Measurements from ENCODE around the gene GTPBP1.

GTPBP1 gene

DNA sequence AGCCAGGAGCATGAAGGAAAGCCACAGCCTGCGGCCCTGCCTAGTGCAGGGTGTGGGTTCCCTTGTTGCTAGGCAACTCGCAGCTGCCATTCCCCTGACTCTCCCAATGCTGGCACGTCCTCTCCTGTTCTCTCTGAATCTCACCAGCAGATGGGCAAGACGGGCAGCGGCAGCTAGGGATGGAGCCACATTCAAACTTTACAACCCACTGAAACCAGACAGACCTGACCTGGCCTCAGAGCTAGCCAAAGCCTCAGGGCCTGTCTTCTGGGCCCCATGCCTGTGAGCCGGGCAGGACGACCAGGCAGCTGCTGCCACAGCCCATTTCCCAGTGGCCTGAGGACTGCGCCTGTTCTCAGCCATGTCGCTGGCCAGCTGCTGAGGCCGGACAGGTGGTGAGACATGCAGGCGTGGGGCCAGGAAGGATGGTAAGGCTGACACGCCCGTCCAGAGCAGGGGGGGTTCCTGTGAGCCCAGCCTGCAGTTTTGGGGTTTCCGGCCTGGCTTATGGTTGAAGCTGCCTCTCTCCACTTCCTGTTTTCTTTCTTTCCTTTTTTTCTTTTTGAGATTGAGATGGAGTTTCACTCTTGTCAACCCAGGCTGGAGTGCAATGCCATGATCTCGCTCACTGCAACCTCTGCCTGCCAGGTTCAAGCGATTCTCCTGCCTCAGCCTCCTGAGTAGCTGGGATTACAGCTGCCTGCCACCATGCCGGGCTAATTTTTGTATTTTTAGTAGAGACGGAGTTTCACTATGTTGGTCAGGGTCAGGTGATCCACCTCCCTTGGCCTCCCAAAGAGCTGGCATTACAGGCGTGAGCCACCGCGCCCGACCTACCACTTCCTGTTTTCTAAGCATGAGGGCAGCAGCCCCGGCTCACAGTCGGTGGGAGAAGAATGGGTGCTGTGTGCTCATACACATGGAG, 45.9 kb downstream of the GTPBP1 start:
- no peak for DNase-seq
- intact Hi-C loops (cut with DNase I) = loop anchor here (5.0 kb wide), 1 partner anchor 44 kb away; the partner anchor contains the start of gene GTPBP1

DNA sequence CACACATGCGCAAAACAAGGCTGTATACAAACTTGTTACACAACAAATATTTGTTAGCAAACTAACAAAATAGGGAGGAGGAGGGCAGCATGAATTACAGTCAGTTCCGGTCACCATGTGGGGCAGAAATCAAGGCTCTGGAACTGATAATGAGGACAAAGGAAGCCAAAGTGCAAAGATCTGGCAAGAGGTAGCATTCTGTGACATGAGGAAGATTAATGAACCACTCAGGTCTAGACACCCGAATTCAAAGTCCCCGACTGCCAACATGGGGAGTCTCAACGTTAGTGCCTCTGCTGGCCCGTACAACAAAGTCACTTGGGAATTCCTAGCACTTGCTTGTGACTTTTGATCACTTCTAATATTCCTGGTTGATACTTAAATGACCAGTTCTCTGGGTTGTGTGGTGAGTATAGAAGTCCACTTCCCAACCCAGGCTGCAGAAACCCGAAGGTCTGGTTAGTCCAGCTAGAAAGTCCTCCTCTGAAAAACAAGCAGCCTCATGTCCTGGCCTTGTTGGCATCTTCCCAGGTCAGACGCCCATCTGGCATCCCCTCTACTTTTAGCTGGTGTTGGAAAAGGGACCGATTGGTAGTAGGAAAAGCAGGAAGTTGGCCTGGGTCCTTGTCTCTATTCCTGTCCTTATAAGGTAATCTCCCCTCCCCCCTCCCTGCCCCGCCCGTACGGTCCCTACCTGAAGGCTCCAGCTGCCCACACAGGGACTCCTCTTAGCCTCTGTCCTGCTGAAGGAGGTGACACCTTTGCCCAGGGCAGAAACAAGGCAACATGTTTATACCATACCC, 48.4 kb downstream of the GTPBP1 start:
- peak in 27 of 42 donors; percentile 44 to 88 (median 65) for DNase-seq
- intact Hi-C loops (cut with DNase I) = loop anchor here (5.0 kb wide), 1 partner anchor 47 kb away; the partner anchor contains the start of gene GTPBP1

DNA sequence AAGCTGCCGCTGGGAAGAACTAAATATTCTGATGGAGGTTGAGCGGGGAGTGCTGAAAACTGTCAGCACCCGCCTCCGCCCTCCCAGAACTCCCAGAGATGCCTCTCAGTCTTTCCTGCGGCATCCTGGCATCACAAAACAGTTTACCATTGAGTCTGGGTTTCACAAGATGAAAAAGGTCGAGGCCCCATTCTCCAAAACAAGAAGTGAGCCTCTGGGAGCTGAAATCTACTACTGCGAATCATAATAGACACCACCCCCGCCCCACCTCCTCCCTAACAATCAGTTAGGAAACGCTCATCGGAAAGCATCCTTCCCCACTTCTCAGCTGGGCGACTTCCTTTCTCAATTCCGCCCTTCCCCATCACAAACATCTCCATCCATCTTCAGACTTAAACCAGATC, 49.0 kb downstream of the GTPBP1 start:
- intact Hi-C loops (cut with DNase I) = loop anchor here (5.0 kb wide), 1 partner anchor 47 kb away; the partner anchor contains the start of gene GTPBP1

DNA sequence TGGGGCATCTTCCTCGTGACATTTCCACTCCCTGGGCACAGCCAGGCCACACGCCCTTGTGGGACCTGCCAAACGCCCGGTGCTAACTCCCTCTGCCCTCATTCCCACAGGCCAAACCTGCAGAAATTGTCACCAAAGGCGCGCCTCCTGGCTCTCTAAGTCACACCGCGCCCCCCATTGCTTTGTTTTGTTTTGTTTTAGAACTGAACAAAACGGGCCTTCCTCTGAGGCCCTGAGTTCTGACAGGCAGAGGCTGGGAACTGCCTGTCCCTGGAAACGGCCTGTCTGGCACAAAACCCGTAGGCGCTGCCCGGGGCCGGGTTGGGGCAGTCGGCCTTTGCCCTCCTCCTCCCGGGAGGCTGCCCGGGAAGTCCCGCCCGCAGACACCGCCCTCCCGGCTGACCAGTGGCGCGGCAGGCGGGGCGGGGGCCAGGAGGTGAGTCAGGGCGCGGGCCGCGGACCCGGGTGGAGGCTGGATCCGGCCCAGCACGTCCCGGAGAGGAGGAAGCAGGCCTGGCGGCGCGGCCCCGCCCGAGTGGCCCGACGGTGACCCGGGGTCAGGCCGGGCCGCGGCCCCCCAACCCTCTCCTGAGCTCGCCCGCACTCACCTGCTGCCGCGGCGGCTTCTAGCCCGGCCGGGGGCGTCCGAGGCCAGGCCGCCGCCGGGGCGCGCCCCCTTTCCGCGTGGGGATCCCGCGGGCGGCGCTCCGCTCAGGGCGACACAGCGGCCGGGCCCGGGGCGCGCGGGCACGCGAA, 49.6 kb downstream of the GTPBP1 start:
- intact Hi-C loops (cut with DNase I) = no loop called here
- peak; percentile 68 to 96 (median 89) for DNase-seq

More for the DNA sequence above, 49.0 kb downstream of the GTPBP1 start:
- peak in 26 of 42 donors; percentile 31 to 83 (median 63) for DNase-seq

DNA sequence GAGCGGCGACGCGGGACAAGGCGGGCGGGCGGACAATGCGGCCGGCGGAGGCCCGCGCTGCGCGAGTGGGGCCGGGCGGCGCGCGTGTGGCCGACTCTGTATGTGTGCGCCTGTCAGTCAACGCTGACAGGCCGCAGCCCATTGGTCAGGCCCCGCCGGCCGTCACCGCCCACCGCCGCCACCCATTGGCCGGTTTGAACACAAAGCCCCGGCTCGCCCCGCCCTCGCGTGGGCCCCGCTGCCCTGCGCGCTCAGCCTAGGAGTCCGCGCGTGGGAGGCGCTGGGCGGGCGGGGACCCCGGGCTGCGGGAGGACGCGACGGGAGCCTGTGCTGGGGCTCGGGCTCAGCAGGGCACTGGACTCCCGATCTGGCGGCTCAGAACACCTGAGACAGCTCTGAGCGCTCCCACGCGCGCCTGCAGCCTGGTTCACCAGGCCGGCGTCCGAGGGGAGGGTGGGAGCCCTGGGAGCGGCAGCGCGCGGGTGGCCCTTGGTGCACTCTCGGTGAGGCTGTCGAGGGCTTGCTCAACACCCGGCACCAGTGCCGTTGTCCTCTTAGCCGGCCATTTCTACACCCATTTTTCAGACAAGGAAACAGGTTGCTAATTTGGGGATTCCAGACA, 50.3 kb downstream of the GTPBP1 start, which contains the start of gene SUN2:
SUN2 (minus strand) TSS at position 88 of the 622 bp plus-strand sequence. CDS start 3,370 bp downstream, outside the sequence.
- intact Hi-C loops (cut with DNase I) = no loop called here
- peak; percentile 95 to 99 (median 98) for DNase-seq

DNA sequence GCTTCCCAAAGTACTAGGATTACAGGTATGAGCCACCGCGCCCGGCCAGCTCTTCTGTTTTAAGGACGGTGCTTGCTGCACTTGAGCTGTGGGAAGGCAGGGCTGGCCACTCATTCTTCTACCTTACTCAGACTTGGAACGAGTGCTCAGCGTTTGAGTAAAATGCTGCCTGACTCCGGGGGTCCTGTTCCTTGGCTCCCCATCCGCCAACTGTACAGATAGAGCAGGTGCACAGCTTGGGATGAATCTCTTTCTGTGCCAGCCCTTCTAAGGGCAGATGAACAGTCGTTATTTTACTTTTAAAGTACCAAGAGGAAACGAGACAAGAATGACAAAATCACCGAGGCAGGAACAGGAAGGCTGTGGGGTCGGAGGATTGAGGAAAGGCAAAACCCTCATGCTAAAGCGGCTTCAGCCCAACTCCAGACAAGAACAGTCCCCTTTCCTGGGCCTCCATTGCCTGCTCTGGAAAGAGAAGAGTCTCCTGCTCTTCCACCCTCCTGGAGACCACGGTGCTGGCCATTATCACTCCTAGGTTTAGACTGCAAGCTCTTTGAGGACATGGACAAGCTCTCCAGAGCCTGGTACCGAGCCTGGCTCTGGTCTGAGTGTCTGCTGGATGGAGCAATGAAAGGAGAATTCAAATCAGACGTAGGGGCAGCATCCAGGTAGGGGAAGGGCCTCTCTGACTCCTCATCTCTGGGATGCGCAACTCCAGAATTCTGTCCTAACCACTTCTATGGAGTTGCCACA, 51.1 kb downstream of the GTPBP1 start:
- peak in 2 of 42 donors; percentile 45 for DNase-seq
- intact Hi-C loops (cut with DNase I) = no loop called here

DNA sequence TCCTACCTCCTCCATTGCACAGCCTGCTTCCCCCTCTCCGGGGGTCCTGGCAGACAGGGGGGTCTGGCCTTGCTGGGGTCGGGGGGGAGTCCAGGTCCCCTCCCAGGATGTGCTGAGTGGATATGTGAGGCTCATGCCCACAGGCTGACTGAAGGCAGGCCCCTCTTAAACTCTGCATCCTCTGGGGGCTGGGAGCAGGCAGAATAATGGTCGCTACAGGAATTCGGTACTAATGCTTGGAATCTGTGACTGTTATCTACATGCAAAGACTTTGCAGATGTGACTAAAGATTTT, 51.7 kb downstream of the GTPBP1 start:
- intact Hi-C loops (cut with DNase I) = no loop called here
- DNase-seq = no peak

DNA sequence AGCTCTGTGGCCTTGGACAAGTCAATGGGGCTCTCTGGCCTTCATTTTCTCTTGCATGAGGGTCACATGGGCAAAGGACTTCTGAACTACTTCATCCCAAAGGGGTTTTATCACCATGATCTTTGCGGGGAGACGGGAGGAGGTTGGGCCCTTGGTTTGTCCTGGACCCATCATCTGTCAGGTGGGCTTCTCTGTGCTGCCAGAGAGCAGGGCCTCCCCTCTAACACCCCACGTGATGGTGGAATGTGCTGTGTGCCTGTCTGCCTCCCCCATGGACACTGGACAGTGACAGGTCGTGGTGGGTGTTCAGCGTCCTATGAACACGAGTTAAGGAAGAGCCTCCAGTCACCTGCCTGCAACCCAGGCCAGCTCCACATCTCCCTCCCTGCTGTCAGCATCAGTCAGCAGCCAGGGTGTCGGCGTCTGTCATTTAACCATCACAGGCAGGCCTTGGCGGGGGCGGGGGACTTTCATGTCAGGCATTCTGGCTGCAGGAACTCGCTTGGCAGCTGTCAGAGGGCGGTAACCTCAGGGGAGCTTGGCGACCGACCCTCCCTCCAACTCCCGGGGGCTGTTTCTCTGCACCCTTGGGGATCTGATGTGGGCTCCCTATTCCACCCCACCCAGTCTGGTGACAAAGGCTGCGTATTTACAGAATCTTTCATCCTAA, 52.7 kb downstream of the GTPBP1 start:
- DNase-seq = peak in 16 of 42 donors; percentile 51 to 83 (median 66)
- intact Hi-C loops (cut with DNase I) = no loop called here

DNA sequence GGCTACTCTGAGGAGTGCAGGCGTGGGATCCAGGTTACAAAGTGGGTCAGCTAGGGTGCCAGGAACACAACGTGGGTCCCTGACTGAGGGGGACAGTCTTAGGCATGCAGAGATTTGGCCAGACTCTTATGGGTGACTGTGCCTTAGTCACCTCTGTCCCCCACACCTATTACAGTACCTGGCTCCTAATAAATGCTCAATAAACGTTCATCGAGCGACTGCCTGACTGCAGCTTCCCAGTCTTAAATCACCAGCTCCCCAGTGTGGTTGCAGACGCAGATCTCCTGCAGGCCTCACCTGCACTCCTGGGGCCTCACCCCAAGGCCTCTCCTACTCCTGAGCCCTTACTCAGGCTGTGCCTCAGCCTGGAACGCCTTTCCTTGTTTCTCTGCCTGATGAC, 53.3 kb downstream of the GTPBP1 start:
- intact Hi-C loops (cut with DNase I) = no loop called here
- DNase-seq = no peak

DNA sequence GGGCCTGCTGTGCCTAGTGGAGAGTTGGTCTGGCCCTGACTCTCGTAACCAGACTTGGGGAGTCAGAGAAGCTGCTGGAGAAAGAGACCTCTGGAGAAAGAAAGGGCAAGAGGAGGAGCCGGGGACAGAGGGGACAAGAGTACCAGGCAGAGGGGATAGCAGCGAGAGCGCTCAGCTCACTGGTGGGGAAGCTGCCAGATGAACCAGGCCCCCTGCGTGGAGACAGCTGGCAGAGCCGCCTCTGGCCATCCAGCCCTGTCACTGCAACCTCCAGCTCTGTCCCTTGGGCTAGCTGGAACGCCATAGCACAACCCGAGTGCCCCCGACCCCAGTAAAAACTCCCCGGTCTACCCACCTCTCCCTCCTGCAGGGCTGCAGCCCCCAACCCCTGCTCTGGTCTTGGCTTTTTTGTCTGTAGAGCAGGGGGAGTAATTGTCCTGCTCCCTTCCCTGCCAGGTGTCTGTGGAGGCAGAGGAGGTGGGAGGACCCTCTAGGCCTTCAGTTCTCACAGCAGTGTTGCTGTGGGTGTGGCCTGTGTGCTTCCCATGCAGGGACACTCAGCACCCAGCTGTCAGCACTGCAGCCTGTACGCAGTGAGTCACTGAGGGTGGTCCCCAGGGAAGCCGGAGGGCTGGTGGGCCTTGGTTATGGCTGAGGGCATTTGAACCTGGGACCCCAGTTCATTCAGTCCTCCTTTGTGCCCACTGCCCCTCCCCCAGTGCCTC, 54.9 kb downstream of the GTPBP1 start:
- intact Hi-C loops (cut with DNase I) = no loop called here
- DNase-seq = peak in 31 of 42 donors; percentile 22 to 81 (median 61)

DNA sequence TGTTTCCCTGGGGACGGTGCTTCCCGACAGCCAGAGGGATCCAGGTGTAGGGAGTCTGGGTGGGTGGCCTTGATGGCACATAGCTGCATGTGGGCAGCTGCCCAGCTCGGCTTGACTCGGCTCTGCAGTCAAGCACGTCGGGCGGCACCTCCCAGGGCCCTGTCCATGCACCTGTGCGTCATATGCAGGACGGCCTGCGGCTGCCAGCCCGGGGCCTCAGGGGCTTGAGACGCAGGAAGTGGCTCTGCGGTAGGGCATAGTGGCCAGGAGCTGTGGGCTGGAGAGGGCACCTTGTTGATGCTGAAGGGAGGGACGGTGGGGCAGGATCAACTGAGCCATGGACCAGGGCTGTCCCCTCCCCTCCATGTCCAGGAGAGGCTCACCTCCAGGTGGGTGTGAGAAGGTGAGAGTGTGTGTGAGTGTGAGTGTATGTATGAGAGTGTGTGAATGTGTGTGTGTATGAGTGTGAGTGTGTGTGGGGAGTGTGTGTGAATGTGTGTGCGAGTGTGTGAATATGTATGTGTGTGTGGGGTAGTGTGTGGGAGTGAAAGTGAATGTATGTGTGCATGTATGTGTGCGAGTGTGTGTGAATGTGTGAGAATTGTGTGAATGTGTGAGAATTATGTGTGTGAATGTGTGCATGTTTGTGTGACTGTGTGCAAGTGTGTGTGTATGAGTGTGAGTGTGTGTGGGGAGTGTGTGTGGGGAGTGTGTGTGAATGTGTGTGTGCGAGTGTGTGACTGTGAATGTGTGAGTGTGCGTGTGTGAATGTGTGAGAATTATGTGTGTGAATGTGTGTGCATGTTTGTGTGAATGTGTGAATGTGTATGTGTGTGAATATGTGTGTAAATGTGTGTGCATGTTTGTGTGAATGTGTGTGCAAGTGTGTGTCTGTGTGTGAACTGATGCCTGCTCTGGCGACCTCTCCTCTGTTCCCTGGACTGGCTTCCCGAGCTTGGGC, 55.7 kb downstream of the GTPBP1 start:
- DNase-seq = no peak
- intact Hi-C loops (cut with DNase I) = no loop called here

DNA sequence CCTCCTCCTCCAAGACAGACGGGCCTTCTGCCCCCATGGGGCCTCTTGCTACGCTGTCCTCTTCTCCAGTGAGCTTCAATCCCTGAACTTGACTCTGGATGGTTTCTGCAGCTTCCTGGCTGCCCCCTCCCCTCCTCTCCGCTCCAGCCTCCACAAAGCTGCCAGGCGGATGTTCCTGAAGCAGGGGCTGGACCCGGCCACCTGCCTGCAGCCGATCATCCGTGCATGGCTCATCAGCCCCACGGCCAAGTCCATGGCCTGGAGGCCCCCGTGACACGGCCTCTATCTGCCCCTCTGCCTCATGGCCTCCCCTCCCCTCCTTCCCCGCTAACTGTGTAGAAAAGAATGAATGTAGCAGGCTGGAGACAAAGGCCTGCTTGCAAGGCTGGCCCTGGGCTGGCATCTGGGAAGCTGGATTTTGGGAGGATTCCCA, 56.8 kb downstream of the GTPBP1 start:
- intact Hi-C loops (cut with DNase I) = no loop called here
- peak in 18 of 42 donors; percentile 21 to 76 (median 53) for DNase-seq

DNA sequence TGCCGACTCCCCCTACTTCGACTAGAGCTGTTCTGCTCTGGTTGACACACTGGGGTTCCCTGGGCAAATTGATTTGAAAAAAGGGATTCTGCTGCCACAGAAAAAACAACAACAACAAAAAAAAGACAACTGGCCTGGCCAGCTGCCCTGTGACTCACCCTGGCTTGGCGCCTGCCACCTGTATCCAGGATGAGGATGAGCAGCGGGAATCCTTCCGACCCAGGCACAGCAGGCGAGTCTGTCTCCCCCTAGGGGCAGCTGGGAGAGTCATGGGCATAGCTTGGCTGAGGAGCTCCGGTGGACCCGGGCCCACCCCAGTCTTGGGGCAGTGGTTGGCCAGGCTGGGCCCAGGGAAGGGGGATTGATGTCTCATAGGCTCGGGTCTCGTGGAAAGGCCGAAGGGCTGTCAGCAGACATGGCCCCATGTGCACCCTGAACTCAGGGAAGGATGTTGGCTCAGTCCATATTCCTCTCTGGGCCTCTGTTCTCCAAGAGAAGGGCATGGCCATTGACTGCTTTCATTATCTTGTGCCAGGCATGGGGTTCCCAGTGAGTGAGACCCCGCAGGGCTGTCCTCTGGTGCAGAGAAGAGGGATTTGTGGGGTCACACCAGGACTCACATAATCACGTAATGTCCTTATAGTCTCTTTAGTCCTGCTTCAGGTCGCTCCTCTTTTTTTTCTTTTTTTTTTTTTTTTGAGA, 60.5 kb downstream of the GTPBP1 start:
- DNase-seq = peak in 41 of 42 donors; percentile 53 to 93 (median 80)

DNA sequence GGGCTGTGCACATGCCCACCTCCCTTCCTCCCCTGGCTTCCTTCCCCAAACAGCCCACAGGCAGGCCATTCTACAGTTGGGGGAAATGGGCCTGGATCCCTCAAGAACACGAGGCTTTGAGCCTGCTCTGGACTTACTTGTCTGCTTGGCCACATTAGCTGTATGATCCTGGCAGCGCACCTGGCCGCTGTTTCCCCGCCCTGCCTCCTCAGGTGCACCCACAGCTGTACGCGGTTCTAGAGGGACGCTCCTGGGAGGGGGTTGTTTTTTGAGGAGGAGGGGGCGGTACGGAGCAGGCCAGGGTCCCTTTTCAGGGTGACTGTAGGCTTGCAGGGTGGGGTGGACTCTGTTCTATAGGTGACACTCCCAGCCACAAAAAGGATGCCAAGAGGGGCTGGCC, 61.6 kb downstream of the GTPBP1 start:
- no peak for DNase-seq
- intact Hi-C loops (cut with DNase I) = no loop called here

More for the DNA sequence above, 60.5 kb downstream of the GTPBP1 start:
- intact Hi-C loops (cut with DNase I) = no loop called here

DNA sequence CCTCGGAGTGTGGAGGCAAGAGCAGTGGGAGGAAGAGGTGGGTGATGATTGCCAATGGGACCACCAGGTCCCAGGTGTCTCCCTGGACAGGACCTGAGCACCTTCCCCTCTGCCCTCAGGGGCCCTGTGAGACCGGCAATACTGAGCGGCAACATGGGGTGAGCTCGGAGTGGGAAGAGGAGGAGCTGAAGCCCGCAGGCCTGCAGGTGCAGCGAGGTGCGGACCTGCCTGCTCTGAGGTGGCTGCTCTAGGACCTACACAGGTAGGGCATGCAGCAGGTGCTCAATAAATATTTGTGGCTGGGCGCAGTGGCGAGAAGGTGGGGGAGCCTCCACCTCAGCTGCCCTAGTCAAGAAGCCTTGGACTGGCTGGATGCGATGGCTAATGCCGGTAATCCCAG, 62.3 kb downstream of the GTPBP1 start:
- intact Hi-C loops (cut with DNase I) = no loop called here

More for the DNA sequence above, 62.3 kb downstream of the GTPBP1 start:
- DNase-seq = no peak

Measured in head of caudate nucleus (tissue), 42 donors.